ENCODE measurements around the gene CFAP161.

- TF ChIP-seq SUZ12 (IDR thresholded peaks at IDR 0.05; ENCODE audit: extremely low read depth, insufficient read depth, insufficient read length) = no peak
- TF ChIP-seq ZNF274 (IDR thresholded peaks at IDR 0.05; ENCODE audit: low read depth, low read length) = no peak
- TF ChIP-seq YY1 (IDR thresholded peaks at IDR 0.05; ENCODE audit: insufficient read depth, insufficient read length) = no peak
Measured at GRCh38 chr15:81085898-81086297, 48.2 kb upstream of the CFAP161 start.

Data from NT2/D1 (cell line).